ENCODE results near the gene BAIAP3. TPM values are rescaled to one million over a fixed set of nuclear protein-coding genes. Genes with fewer than 3 reads are reported as not detected.

Gene BAIAP3
- total and polyA plus RNA-seq, 2 of the 8 experiments (the other 6 are each of a cell fraction or from before 2014, with no cell fraction given), result 2.9 to 6.8 TPM

GRCh38 chr16:1377406-1378010 is 44.1 kb downstream of the BAIAP3 start:
- Histone ChIP-seq H4K91ac (replicated peaks; ENCODE audit: insufficient read length, low read length) (no peak overlapping the region), H4K8ac (ENCODE audit: extremely low read depth, insufficient read depth, low read length) (no peak overlapping the region; the same call in 1 of the 2 replicates), H3K18ac (ENCODE audit: extremely low read depth, low read length) (no peak overlapping the region), H4K20me1 (replicated peaks in 1 of 2; ENCODE audit: control insufficient read depth in 1 of 2, insufficient read depth in 2 of 2, low read length in 2 of 2) (peaks cover 3 to 23% of the 10 kb centered on the region in 2 experiments), H3K4me2 (ENCODE audit: insufficient read depth in 1 of 2, low read depth in 2 of 2, low read length in 2 of 2) (peak overlapping the region in 1 of 2 experiments; percentile 95; a peak in 3 of 4 replicates), H3K14ac (ENCODE audit: insufficient read length) (no peak overlapping the region), H3K4me3 (ENCODE audit: extremely low read depth in 1 of 4, insufficient read depth in 2 of 4, low read depth in 3 of 4, low read length in 4 of 4) (0 out of 8 replicates have a peak overlapping the region, but pooled peaks of 1 of the 4 experiments have one; percentile 72), H3K56ac (replicated peaks; ENCODE audit: insufficient read length, low read depth, low read length) (peak overlapping the region; percentile 69), H2BK12ac (ENCODE audit: low read depth, low read length) (no peak overlapping the region), H3K4me1 (replicated peaks in 1 of 4; ENCODE audit: control insufficient read depth in 3 of 4, insufficient read depth in 4 of 4, low read length in 3 of 4) (peaks cover 0 to 16% (median 10%) of the 10 kb centered on the region in 4 experiments; a peak in 5 of 7 replicates), H3K79me1 (ENCODE audit: low read depth, low read length) (peaks cover 9% of the 10 kb centered on the region), H3K36me3 (ENCODE audit: control insufficient read depth in 2 of 4, insufficient read depth in 4 of 4, low read length in 3 of 4) (peaks cover 0 to 6% (median 0%) of the 10 kb centered on the region in 4 experiments; a peak in 1 of 8 replicates), H2BK20ac (ENCODE audit: low read length) (no peak overlapping the region), H3K23me2 (ENCODE audit: low read depth, low read length) (peaks cover 12% of the 10 kb centered on the region), H3K27ac (ENCODE audit: low read depth, low read length) (no peak overlapping the region), H3K9me3 (ENCODE audit: insufficient read depth in 2 of 2, low read depth in 1 of 2, low read length in 1 of 2) (no peaks in the 10 kb centered on the region), H3K27me3 (replicated peaks in 1 of 4; ENCODE audit: control insufficient read depth in 3 of 4, extremely low read depth in 1 of 4, insufficient read depth in 3 of 4, low read length in 3 of 4) (no peaks in the 10 kb centered on the region), H2BK120ac (replicated peaks; ENCODE audit: low read depth, low read length) (no peak overlapping the region), H2BK5ac (ENCODE audit: low read depth, low read length) (no peak overlapping the region), H2BK15ac (ENCODE audit: low read length) (peak overlapping the region; percentile 61; the same call in 1 of the 2 replicates), H3K23ac (ENCODE audit: insufficient read length) (no peak overlapping the region), H2AFZ (ENCODE audit: low read length) (no peak overlapping the region), H4K5ac (ENCODE audit: insufficient read length, low read depth, low read length) (no peak overlapping the region), H3K9ac (replicated peaks in 1 of 4; ENCODE audit: extremely low read depth in 1 of 4, low read depth in 3 of 4, low read length in 3 of 4) (0 out of 7 replicates have a peak overlapping the region, but pooled peaks of 1 of the 4 experiments have one; percentile 37), H3K79me2 (ENCODE audit: control insufficient read depth in 1 of 2, insufficient read depth in 2 of 2, low read length in 2 of 2) (peaks cover 4 to 19% of the 10 kb centered on the region in 2 experiments; a peak in 2 of 4 replicates), H3K4ac (replicated peaks; ENCODE audit: insufficient read length, low read depth, low read length) (no peak overlapping the region), H2AK5ac (ENCODE audit: low read depth, low read length) (no peak overlapping the region)
- DNase-seq (ENCODE audit: low read depth in 1 of 2, low spot score in 2 of 2) (no peak), FAIRE-seq (no peak)
- ChIA-PET POLR2A (ENCODE audit: partially characterized antibody) (interaction anchor here (1.1 to 4.8 kb wide), 7 partner anchors 12 to 116 kb away, joined by 3 to 44 read pairs (median 5); partner anchors contain the start of genes BAIAP3 and TELO2), CTCF (ENCODE audit: partially characterized antibody) (interaction anchor here (0.5 to 6.8 kb wide), 8 partner anchors 9 to 346 kb away, joined by 3 to 59 read pairs (median 3); no protein-coding TSS in a partner anchor)
- 88% methylated on average over 7 of the region's 10 CpGs; no CpG with 5 or more reads in 1 of the 2 experiments for WGBS, 2 experiments (ENCODE audit: extremely low coverage in 1 of 2, insufficient coverage in 1 of 2, insufficient read length in 1 of 2, insufficient replicate concordance in 2 of 2, low coverage in 1 of 2, low lambda C conversion rate in 2 of 2, missing lambda C conversion rate in 1 of 2)
- TF ChIP-seq GTF2F1 (IDR thresholded peaks at IDR 0.05; ENCODE audit: borderline replicate concordance, low read depth, low read length), result no peak
- no peak for TF ChIP-seq TAF7 (optimal IDR thresholded peaks at IDR 0.05; ENCODE audit: borderline replicate concordance, low read depth, low read length)
- no peak for TF ChIP-seq RAD21 (IDR thresholded peaks at IDR 0.05 in 1 of 2, conservative IDR thresholded peaks at IDR 0.05 in 1 of 2; ENCODE audit: low read depth in 2 of 2, low read length in 2 of 2)
- no peak for TF ChIP-seq FOSL1 (IDR thresholded peaks at IDR 0.05; ENCODE audit: insufficient read depth, low read depth, low read length)
- no peak for TF ChIP-seq BCL11A (IDR thresholded peaks at IDR 0.05; ENCODE audit: low read depth in 2 of 2, low read length in 2 of 2)
- TF ChIP-seq GABPA (IDR thresholded peaks at IDR 0.05; ENCODE audit: borderline replicate concordance, insufficient read depth, low read length), result no peak
- no peak for TF ChIP-seq MAFK (IDR thresholded peaks at IDR 0.05; ENCODE audit: low read depth, low read length)
- no peak for TF ChIP-seq JUND (IDR thresholded peaks at IDR 0.05; ENCODE audit: low read length)
